ENCODE data around the gene PRPF8. TPM values are rescaled to one million over a fixed set of nuclear protein-coding genes. Genes with fewer than 3 reads are reported as not detected.

Gene PRPF8
- total and polyA plus RNA-seq, 2 of the 13 experiments (the other 11 are each of a cell fraction or from before 2014, with no cell fraction given): 112 to 179 TPM

GRCh38 chr17:1714980-1715802 lies 30.5 kb upstream of the PRPF8 start (continued):
- TF ChIP-seq AHDC1 (CRISPR knock-in tag; IDR thresholded peaks at IDR 0.05; ENCODE audit: borderline replicate concordance): 0 out of 2 replicates have a peak, but pooled peaks have one; percentile 41
- 0 out of 2 replicates have a peak, but pooled peaks have one; percentile 32 for TF ChIP-seq IRX3 (CRISPR knock-in tag; IDR thresholded peaks at IDR 0.05; ENCODE audit: borderline replicate concordance, low read depth)
- peak; percentile 90 for TF ChIP-seq ZNF652 (CRISPR knock-in tag; IDR thresholded peaks at IDR 0.05; ENCODE audit: borderline replicate concordance, low read depth)
- 0 out of 2 replicates have a peak, but pooled peaks have one; percentile 38 for TF ChIP-seq DMAP1 (CRISPR knock-in tag; IDR thresholded peaks at IDR 0.05)
- TF ChIP-seq CBFB (CRISPR knock-in tag; IDR thresholded peaks at IDR 0.05): peak; percentile 35; the same call in 1 of the 2 replicates
- TF ChIP-seq ZFYVE20 (CRISPR knock-in tag; IDR thresholded peaks at IDR 0.05; ENCODE audit: borderline replicate concordance, low read depth): 0 out of 2 replicates have a peak, but pooled peaks have one; percentile 24
- TF ChIP-seq TCF12 (IDR thresholded peaks at IDR 0.05): no peak
- no peak for TF ChIP-seq TCF12 (CRISPR knock-in tag; IDR thresholded peaks at IDR 0.05)
- TF ChIP-seq SOX5 (CRISPR knock-in tag; IDR thresholded peaks at IDR 0.05; ENCODE audit: borderline replicate concordance): 0 out of 2 replicates have a peak, but pooled peaks have one; percentile 45
- peak; percentile 32; the same call in 1 of the 2 replicates for TF ChIP-seq MED1 (CRISPR knock-in tag; IDR thresholded peaks at IDR 0.05)
- TF ChIP-seq SKI (IDR thresholded peaks at IDR 0.05; ENCODE audit: partially characterized antibody): peak; percentile 17
- TF ChIP-seq SALL1 (CRISPR knock-in tag; IDR thresholded peaks at IDR 0.05): peak; percentile 21; the same call in 1 of the 2 replicates
- 0 out of 2 replicates have a peak, but pooled peaks have one; percentile 39 for TF ChIP-seq ARID5B (CRISPR knock-in tag; IDR thresholded peaks at IDR 0.05)
- peak; percentile 28; the same call in 1 of the 2 replicates for TF ChIP-seq POLR2G (IDR thresholded peaks at IDR 0.05; ENCODE audit: low read depth, low read length)
- peak; percentile 48; the same call in 1 of the 2 replicates for TF ChIP-seq PHF8 (CRISPR knock-in tag; IDR thresholded peaks at IDR 0.05)
- TF ChIP-seq MEIS1 (CRISPR knock-in tag; IDR thresholded peaks at IDR 0.05; ENCODE audit: borderline replicate concordance): peak; percentile 82; the same call in 1 of the 2 replicates
- TF ChIP-seq TFDP1 (CRISPR knock-in tag; IDR thresholded peaks at IDR 0.05; ENCODE audit: borderline replicate concordance): 0 out of 2 replicates have a peak, but pooled peaks have one; percentile 15
- peak; percentile 77; the same call in 1 of the 2 replicates for TF ChIP-seq NFKB2 (CRISPR knock-in tag; IDR thresholded peaks at IDR 0.05; ENCODE audit: borderline replicate concordance)
